Peyer's patch (tissue), 4 donors: ENCODE measurements around the gene MAP2K3.

ENCODE experiments used
- POLR2A ChIP-seq, 2 donors: fragments of 450-650 bp; IDR thresholded peaks; one replicate each; pipeline ENCODE4 v1.5.1; 2017; ENCODE audit warnings: antibody characterized with exemption in 2 of 2, mild to moderate bottlenecking in 2 of 2, moderate library complexity in 2 of 2
- TF ChIP-seq, protein P1 (sequence below), 6 experiments: fragments of 450-650 bp in 4 of 6; fragments of 200-600 bp in 2 of 6; sonication (generic) in 1 of 6; IDR thresholded peaks; one replicate each; pipeline ENCODE4 v1.5.1; 2017 to 2019; ENCODE audit warnings: antibody characterized with exemption in 6 of 6, mild to moderate bottlenecking in 3 of 6, moderate library complexity in 1 of 6

DNA sequence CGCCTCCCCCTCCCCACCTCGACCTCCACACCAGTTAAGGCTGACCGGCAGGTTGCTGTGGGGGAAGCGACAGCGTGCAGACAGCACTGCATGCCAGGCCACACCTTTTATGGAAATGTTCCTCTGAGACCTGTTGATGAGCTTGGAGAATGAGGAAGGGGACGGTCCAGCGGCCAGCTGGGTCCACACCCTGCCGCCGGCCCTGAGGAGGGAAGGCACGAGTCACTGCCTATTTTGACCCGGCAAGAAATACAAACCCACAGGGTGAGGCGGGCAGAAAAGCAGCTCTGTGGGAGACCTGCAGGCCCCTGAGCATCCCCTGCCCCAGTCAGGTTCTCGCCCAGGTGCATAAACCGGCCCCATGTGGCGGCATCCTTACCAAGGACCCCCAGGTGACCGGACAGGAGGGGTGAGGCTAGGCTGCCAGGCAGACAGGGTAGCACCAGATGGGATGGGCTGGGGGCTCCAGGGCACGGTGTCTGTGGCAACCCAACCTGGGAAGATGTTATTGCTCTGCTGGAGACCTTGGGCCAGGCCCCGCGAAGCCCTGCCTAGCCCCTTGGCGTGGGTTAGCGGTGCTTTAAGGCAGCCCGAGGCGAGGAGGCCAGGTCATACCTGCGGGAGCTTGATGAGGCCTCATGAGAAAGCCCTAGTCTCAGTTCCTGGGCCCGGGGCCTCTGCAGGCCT lies 44.0 kb upstream of the MAP2K3 start:
- TF ChIP-seq POLR2A (IDR thresholded peaks at IDR 0.05): no peak
- TF ChIP-seq, protein P1, sequence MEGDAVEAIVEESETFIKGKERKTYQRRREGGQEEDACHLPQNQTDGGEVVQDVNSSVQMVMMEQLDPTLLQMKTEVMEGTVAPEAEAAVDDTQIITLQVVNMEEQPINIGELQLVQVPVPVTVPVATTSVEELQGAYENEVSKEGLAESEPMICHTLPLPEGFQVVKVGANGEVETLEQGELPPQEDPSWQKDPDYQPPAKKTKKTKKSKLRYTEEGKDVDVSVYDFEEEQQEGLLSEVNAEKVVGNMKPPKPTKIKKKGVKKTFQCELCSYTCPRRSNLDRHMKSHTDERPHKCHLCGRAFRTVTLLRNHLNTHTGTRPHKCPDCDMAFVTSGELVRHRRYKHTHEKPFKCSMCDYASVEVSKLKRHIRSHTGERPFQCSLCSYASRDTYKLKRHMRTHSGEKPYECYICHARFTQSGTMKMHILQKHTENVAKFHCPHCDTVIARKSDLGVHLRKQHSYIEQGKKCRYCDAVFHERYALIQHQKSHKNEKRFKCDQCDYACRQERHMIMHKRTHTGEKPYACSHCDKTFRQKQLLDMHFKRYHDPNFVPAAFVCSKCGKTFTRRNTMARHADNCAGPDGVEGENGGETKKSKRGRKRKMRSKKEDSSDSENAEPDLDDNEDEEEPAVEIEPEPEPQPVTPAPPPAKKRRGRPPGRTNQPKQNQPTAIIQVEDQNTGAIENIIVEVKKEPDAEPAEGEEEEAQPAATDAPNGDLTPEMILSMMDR (IDR thresholded peaks at IDR 0.05): no peak
